Activated CD4-positive, alpha-beta T cell treated with anti-CD3 and anti-CD28 coated beads, Interleukin-2, amount 50 U/mL, for 48 hours (primary cell): ENCODE data around the gene LRRC41.
"Not testable (repeated sequence)": the region's sequence is repeated elsewhere in the genome, so short reads cannot be mapped to it uniquely, and the experiment has no call there.

Experiments used
- DNase-seq, 2 experiments: peaks; one replicate each; pipeline ENCODE4 v3.0.0-alpha.2; 2020

The LRRC41 gene, protein sequence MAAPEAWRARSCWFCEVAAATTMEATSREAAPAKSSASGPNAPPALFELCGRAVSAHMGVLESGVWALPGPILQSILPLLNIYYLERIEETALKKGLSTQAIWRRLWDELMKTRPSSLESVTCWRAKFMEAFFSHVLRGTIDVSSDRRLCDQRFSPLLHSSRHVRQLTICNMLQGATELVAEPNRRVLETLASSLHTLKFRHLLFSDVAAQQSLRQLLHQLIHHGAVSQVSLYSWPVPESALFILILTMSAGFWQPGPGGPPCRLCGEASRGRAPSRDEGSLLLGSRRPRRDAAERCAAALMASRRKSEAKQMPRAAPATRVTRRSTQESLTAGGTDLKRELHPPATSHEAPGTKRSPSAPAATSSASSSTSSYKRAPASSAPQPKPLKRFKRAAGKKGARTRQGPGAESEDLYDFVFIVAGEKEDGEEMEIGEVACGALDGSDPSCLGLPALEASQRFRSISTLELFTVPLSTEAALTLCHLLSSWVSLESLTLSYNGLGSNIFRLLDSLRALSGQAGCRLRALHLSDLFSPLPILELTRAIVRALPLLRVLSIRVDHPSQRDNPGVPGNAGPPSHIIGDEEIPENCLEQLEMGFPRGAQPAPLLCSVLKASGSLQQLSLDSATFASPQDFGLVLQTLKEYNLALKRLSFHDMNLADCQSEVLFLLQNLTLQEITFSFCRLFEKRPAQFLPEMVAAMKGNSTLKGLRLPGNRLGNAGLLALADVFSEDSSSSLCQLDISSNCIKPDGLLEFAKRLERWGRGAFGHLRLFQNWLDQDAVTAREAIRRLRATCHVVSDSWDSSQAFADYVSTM

DNA sequence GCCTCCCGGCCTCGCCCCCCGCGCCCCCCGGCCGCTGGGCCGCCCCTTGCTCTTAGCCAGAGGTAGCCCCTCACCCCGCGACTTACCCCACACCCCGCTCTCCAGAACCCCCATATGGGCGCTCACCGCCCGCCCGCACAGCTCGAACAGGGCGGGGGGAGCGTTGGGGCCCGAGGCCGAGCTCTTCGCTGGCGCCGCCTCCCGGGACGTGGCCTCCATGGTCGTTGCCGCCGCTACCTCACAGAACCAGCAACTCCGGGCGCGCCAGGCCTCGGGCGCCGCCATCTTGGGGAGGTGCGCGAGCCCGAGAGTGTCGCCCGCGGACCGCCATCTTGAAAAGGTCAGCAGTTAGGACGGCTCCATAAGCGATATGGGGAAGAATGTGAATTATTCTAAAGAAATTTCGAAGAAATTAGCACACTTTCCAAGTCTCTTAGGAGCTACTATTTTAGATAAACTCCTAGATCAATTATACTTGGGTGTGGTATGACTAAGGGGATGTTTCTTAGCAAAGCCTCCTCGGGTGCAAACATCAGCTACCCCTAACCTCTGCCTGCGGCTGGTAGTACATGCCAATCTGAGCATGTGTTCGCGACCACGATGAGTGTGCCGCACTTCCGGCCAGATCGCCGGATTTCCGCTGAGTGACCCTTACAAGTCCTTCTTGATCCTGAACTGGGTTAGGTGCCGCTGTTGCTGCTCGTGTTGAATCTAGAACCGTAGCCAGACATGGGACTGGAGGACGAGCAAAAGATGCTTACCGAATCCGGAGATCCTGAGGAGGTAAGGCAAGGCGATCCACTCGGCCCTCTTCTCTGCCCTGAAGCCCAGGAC, at the start of gene LRRC41, which contains the start of gene UQCRH:
Gene LRRC41, minus strand, starts transcription at position 579 of the 834 bp plus-strand sequence. Its CDS starts 294 bp downstream, at position 285.
Gene UQCRH, plus strand, starts transcription at position 661 of the 834 bp plus-strand sequence. Its CDS starts 69 bp downstream, at position 730.
- peak; percentile 91 to 92 for DNase-seq

DNA sequence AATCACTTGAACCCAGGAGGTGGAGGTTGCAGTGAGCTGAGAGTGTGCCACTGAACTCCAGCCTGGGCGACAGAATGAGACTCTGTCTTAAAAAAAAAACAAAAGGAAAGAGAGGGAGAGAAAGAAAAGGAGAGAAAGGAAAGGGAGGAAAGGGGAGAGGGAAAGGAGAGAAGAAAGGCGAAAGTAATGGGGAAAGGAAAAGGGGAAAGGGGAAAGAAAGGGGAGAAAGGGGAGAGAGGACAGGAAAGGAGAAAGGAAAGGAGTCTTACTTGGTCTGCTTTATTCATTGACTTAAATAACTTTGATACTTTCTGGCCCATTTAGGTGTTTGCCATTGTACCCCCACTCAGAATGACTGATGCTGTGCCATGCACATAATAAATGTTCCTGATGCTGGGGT, 48.9 kb upstream of the LRRC41 start:
- DNase-seq: no peak

DNA sequence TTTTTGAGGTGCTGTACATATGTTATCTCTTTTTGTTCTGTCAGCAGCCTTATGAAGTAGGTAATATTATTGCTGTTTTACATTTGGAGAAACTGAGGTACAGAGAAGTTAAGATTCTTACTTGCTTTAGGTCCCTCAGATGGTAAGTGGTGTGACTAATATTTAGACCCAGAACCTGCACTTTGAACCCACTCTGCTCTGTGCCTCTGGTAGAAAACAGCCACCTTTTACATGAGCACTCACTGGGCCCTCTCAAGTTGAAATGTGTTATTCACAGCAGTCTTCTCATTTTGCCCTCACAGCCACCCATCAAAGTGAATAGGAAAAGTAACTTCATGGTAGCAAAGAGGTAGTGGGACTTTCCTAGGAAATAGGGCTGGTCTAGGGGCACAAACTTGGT, 41.9 kb upstream of the LRRC41 start:
- DNase-seq: no peak

DNA sequence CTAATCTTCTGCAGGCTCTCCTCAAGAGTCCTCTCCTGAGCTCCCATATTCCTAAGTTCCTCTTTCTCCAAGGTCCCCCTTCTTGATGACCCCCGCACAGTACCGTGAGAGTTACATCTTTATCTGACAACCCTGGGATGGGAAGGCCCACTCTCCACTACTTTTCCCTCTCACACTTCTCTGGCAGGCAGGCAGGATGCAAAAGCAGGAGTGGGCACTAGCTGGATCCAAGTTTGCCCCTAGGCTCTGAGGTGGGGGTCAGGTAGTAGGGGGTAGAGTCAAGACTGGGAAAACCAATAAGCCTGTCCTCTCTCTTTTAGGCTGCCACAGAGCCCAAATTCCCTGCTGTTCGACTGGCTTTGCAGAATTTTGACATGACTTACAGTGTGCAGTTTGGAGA, 41.1 kb upstream of the LRRC41 start:
- DNase-seq: no peak

DNA sequence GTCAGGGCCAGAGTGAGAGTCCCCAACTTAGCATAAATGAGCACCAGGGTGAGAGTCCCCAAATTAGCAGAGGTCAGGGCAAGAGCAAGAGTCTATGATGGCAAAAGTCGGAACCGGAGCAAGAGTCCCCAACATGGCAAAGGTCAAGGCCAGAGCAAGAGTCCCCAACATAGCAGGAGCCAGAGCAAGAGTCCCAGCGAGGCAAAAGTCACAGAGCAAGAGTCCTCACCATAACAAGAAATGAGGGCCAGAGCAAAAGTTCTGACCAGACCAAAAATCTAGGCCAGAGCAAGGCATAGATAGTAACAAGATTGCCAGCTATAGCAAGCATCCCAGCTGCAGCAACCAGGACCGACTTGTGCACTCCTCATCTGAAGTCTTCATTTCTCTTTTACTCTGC, 40.3 kb upstream of the LRRC41 start:
- DNase-seq: no peak

DNA sequence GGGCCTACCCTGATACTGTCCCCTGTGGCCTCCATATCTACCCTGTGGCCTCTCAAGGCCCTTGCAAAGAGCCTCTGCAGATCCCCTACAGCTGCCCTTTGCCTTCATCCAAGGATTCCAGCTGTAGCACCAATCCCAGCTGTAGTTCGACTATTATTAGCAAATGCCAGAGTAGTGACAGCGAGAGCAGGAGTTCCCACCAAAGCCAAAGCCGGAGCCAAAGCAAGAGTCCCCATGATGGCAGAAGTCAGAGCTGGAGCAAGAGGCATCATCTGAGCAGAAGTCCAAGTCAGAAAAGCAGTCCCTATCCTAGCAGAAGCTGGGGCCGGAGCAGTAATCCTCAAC, 39.9 kb upstream of the LRRC41 start:
- DNase-seq: no peak

DNA sequence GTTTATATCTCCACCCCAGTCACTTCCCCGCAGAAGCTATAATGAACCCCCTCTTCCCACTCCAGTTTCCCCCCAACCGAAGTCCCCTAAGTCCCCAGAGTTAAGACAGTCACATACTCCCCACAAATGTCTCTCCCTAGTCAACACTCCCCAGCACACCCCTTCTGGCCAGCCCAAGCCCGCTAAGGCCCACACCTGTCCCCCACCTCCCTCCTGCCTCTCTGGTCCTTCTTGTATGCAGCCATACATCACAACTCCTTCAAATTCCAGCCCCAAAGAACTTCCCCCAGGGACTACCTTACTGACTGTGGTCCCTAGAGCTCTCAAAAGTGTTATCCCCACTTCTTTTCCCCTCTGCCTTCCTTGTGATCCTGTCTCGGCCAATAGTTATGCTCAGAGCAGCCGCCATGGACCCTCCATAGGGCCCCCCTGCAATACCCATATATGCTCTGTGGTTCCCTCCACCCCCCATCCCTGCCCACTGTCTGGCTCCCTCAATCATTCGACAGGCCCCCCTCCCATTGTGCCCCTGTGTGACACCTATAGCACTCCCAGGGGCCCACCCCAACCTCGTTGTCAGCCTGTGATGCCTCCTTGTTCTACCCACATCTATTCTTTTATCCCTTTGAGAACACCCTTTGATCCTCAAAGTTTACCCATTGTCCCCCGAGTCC, 39.4 kb upstream of the LRRC41 start:
- no peak for DNase-seq

DNA sequence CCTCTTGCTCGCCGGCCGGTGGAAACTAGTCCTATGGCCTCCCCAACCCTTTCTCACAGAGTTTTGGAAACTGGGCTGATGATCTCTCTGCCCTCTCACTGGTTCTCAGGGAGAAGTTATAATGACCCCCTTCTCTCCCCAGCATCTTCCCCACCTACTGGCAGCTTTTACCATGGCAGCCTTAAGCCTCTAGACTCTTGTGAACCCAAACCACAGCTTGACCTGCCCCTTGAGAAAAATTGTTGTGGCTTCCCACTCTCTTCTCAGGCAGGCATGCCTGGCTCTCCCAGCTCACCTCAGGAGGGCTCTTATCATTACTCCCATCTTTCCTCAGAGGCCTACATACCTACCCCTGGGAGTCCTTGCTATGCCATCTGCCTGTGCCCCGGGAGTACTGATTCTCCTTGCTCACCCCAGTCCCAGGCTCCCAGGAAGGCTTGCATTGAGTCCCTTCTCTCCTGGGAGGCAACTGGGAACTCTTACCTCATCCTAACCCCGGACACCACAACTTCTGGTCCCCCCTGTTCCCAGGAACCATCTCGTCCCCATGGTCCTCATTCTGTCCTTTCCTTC, 38.8 kb upstream of the LRRC41 start:
- DNase-seq: no peak

DNA sequence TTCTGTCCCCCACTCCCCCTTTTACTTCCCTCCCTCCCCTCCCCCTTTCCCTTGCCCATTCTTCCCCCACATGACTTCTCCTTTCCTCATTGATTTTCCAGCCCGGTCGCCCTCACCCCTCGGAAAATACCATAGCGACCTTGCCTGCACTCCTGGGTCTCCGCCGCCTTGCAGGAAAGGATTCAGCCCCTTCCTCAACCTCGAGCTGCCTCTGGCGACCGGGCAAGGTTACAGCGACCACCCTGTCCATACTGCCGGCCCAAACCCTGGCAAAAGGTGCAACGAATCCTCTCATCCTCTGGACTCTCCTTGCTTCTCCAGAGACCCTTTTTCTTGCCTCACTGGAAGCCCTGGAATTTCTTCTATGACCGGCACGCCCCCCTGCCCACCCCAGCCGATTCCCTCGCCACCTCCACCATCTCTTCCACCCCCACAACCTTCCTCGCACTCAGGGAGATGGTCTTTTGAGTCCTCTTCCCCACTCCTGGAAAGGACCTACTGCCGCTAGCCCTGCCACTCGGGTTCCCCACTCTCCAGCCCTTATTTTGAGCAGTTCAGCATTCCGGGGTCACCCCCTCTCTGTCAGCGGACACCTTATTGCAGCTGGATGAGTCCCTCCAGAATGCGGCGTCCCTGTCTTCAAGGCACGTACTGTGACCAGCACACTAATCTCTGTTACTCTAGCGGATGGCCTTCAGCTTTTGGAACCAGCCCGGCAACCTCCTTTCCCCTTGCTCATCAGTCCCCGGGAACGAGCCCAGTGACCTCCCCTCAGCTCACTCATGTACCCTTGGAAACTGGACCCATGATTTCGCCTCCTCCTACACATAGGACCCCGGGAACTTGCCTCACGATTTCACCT, 38.0 kb upstream of the LRRC41 start:
- no peak for DNase-seq

DNA sequence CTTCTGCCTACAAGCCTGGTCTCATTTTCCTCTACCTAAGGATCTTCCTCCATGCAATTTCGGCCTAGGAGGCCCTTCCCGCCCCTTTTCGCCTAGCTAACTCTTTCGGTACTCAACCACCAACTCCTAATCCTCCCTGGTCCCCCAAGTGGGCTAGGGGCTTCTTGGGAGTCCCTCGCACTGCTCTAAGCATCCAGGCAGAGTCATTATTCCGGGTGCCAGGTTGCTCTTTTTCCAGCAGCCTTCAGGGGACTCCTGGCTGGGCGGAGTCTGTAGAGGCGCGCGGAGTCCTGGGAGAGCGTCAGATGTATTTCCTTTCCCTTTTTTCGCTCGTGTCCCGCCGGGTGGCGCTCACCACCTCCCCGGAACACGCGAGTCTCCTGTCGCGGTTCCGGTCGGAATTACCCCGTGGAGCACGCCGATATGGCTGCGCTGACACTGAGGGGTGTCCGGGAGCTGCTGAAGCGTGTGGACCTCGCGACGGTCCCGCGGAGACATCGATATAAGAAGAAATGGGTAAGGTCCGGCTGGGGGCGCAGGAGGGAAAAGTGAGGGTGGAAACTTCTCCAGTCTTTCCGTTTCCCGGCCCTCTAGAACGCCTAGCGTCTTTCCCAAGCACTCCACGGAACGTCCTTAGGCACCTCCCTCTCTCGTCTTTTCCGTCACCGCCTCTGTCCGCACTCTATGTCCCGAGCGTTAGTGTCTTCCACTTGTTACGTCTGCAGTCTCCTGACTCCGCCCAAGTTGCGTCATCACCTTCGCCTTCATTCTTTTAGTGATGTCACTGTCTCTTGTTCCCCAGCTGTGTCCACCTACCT, 37.2 kb upstream of the LRRC41 start, which contains the start of gene NSUN4:
Gene NSUN4, plus strand, starts transcription at position 404 of the 818 bp plus-strand sequence. Its CDS starts 20 bp downstream, at position 424.
- DNase-seq: peak; percentile 87 to 90

DNA sequence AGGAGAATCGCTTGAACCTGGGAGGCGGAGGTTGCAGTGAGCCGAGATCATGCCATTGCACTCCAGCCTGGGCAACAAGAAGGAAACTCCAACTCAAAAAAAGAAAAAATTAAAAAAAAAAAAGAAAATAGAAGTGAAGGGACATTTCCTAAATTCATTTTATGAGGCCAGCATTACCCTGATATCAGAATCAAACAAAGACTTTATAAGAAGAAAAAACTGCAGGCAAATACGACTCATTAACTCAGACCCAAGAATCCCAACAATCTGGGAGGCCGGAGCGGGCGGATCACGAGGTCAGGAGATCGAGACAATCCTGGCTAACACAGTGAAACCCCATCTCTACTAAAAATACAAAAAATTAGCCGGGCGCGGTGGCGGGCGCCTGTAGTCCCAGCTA, 34.0 kb upstream of the LRRC41 start:
- DNase-seq: not testable (repeated sequence)

DNA sequence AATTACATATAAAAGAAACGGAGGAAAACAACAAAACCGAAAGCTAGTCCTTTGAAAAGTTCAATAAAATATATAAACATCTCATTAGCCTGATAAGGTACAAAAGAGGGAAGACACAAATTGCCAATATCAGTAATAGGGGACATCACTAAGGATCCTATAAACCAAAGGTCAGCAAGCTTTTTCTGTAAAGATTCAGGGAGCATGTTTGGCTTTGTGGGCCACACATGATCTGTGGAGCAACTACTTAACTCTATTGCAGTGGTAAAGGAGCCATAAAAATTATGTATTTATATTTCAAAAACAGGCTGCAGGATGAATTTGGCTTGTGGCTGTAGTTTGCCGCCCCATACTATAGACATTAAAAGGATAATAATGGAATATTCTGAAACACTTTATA, 31.7 kb upstream of the LRRC41 start:
- DNase-seq: no peak

DNA sequence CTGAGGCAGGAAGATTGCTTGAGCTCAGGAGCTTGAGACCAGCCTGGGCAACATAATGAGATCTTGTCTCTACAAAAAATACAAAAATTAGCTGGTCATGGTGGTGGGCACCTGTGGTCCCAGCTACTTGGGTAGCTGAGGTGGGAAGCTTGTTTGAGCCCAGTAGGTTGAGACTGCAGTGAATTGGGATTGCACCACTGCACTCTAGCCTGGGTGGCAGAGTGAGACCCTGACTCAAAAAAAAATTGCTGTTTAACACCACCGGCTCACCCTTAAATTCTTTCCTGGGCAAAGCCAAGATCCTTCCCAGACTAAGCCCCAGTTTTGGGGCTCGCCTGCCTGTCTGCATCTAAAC, 30.6 kb upstream of the LRRC41 start:
- no peak for DNase-seq

DNA sequence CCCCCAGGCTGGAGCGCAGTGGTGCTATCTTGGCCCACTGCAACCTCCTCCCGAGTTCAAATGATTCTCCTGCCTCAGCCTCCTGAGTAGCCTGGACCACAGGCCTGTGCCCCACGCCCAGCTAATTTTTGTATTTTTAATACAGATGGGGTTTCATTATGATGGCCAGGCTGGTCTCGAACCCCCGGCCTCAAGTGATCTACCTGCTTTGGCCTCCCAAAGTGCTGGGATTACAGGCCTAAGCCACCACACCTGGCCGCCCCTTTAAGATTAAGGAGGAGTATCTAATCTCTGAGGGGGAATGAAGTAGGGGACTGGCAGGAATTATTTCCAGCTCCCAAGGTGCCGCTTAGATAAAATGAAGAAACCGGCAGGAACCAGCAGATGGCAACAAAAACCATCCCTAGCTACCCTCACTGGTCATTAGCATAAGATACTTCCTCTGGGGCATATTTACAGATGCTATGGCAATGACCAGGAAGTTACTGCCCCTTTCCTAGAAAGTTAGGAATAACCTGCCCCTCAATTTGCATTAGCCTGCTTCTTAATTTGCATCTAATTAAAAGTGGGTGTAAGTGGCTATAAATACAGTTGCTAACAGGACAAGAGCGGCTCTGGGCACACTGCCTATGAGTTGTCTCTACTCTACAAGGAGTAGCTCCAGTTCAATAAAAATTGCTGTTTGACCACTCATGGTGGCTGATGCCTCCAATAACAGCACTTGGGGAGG, 30.0 kb upstream of the LRRC41 start:
- no peak for DNase-seq

DNA sequence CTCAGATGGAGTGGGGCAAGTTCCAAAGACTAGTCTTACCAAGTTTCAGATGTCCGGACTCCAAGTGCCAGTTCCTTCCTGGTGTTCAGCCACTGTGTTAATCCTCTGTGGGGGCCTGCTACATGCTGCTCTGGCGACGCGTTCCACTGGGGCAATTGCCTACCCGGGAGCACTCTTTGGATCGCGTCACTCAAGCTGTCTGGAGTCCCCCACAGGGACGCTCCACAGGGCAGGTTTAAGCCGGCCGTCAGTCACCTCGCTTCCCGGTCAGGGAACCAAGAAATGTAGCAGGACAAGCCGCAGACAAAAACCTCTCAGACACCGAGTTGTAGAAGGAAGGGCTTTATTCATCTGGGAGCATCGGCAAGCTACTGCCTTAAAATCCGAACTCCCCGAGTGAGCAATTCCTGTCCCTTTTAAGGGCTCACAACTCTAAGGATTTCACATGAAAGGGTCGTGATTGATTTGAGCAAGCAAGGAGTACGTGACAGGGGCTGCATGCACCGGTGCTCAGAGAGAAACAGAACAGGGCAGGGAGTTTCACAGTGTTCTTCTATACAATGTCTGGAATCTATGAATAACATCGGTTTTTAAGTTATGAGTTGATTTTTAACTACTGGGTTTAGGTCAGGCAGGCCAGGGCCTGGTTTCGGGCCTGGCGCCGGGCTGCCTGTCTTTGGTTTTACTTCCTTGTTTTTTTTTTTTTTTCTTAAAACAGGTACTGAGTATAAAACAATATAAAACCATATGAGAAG, 28.5 kb upstream of the LRRC41 start:
- DNase-seq: not testable (repeated sequence)

DNA sequence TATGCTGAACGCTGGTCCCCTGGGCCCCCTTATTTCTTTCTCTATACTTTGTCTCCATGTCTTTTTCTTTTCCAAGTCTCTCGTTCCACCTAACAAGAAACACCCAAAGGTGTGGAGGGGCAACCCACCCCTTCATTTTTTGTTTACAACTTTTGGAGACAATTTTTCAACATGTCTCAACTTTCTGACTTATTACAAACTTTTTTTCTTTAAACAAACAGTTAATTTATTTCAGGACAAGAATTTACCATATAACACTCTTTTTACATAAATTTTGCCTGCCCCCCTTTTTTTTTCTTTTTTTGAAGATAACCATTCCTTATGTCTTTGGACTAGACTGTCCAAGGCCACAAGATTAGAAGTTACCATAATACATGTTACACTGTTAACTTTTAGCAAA, 27.0 kb upstream of the LRRC41 start:
- not testable (repeated sequence) for DNase-seq

DNA sequence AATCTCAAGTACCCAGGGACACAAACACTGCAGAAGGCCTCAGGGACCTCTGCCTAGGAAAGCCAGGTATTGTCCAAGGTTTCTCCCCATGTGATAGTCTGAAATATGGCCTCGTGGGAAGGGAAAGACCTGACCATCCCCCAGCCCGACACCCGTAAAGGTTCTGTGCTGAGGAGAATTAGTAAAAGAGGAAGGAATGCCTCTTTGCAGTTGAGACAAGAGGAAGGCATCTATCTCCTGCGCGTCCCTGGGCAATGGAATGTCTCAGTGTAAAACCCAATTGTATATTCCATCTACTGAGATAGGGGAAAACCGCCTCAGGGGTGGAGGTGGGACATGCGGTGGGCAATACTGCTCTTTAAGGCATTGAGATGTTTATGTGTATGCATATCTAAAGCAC, 26.4 kb upstream of the LRRC41 start:
- DNase-seq: not testable (repeated sequence)

DNA sequence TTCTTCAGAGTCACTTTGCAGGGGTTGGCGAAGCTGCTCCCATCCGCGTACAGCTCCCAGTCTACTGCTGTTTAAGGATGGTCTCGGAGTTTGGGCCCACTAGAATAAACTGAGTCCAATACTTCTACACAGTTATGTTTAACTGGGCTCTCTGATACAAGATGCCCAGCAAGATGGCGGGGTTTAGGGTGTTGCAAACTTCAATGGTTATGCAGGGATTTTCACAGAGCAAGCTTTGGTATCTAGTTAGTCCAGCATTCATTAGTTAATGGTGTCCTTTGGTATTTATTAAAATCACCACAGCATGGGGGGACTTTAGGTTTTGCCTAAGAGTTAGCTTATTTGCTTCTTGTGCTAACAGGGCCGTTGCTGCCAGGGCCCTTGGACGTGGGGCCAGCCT, 24.8 kb upstream of the LRRC41 start:
- DNase-seq: not testable (repeated sequence)
